ENCODE data around the gene AJM1.

GRCh38 chr9:136826703-136827582 is 15.3 kb upstream of the AJM1 start:
- no peak for TF ChIP-seq CTCF (conservative IDR thresholded peaks at IDR 0.05)
- TF ChIP-seq ZFX (IDR thresholded peaks at IDR 0.05) = no peak
